ENCODE measurements around the gene PTPN18.

Gene PTPN18, protein sequence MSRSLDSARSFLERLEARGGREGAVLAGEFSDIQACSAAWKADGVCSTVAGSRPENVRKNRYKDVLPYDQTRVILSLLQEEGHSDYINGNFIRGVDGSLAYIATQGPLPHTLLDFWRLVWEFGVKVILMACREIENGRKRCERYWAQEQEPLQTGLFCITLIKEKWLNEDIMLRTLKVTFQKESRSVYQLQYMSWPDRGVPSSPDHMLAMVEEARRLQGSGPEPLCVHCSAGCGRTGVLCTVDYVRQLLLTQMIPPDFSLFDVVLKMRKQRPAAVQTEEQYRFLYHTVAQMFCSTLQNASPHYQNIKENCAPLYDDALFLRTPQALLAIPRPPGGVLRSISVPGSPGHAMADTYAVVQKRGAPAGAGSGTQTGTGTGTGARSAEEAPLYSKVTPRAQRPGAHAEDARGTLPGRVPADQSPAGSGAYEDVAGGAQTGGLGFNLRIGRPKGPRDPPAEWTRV

DNA sequence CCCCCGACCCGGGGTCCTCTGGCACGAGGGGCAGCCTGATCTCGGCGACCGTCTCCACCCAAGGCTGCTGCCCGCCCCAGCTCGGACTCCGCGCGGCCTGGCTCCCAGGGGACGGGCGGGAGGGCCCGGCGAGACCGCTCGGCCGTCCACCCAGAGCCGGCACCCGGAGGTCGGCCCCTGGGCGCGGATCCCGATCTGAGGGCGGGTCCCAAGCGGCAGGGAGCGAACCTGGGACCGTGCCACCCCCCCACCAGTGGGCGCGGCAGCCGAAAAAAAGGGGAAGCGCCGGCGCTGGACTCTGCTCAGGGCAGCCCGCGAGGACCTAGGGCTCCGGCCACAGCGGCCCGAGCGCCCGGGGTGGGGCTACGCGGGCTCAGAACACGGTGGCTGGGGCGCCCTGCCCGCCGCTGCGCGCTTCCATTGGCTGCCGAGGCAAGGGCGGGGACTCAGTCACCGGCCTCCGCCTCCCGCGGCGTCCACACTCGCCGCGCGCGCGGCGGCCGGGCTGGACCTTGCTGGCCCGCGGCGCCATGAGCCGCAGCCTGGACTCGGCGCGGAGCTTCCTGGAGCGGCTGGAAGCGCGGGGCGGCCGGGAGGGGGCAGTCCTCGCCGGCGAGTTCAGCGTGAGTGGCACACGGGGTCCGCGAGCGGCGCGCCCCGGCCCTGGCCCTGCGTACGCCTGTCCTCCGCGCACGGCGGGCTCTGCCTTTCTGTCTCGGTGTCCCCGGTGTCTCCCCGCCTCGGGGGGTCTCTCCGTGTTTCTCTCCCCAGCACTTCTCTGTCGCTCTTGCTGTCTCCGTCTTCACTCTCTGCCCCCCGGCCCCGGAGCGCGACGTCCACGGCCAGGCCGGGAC, at the start of gene PTPN18:
TSS of gene PTPN18 (plus strand) at position 479 of the 854 bp plus-strand sequence. CDS start at position 531, 52 bp downstream.
- Histone ChIP-seq H2AFZ (ENCODE audit: low read depth, low read length) (peak within 1 kb of the TSS; percentile 70), H3K79me2 (ENCODE audit: low read length) (no peaks in the 10 kb centered on the region), H4K20me1 (ENCODE audit: insufficient read depth, low read length) (no peaks in the 10 kb centered on the region), H3K9me3 (ENCODE audit: insufficient read depth, low read length) (no peaks in the 10 kb centered on the region), H3K4me1 (ENCODE audit: low read length) (peaks cover 9% of the 10 kb centered on the region), H3K9ac (ENCODE audit: low read length) (peak within 1 kb of the TSS; percentile 67), H3K27me3 (ENCODE audit: low read depth, low read length) (no peaks in the 10 kb centered on the region), H3K36me3 (replicated peaks; ENCODE audit: low read depth, low read length) (no peaks in the 10 kb centered on the region), H3K4me3 (ENCODE audit: low read length) (peak within 1 kb of the TSS; percentile 96), H3K4me2 (ENCODE audit: low read length) (peak within 1 kb of the TSS; percentile 94), H3K27ac (ENCODE audit: low read length) (no peak within 1 kb of the TSS)
- peak; percentile 22 for TF ChIP-seq CTCF (IDR thresholded peaks at IDR 0.05; ENCODE audit: low read depth, low read length)
- TF ChIP-seq EZH2phosphoT487 (IDR thresholded peaks at IDR 0.05; ENCODE audit: low read depth): no peak

GRCh38 chr2:130307850-130308249, 48.0 kb upstream of the PTPN18 start:
- Histone ChIP-seq H3K9me3 (ENCODE audit: insufficient read depth, low read length) (no peaks in the 10 kb centered on the region), H3K4me3 (ENCODE audit: low read length) (no peak overlapping the region), H3K79me2 (ENCODE audit: low read length) (no peaks in the 10 kb centered on the region), H3K4me2 (ENCODE audit: low read length) (no peak overlapping the region), H3K27ac (ENCODE audit: low read length) (no peak overlapping the region), H2AFZ (ENCODE audit: low read depth, low read length) (no peak overlapping the region), H4K20me1 (ENCODE audit: insufficient read depth, low read length) (no peaks in the 10 kb centered on the region), H3K4me1 (ENCODE audit: low read length) (no peaks in the 10 kb centered on the region), H3K9ac (ENCODE audit: low read length) (no peak overlapping the region), H3K27me3 (ENCODE audit: low read depth, low read length) (peaks cover 9% of the 10 kb centered on the region), H3K36me3 (replicated peaks; ENCODE audit: low read depth, low read length) (no peaks in the 10 kb centered on the region)
- TF ChIP-seq CTCF (IDR thresholded peaks at IDR 0.05; ENCODE audit: low read depth, low read length) (no peak), EZH2phosphoT487 (IDR thresholded peaks at IDR 0.05; ENCODE audit: low read depth) (no peak)

GRCh38 chr2:130310881-130311280, 45.0 kb upstream of the PTPN18 start:
- Histone ChIP-seq H3K4me2 (ENCODE audit: low read length) (no peak overlapping the region), H3K4me1 (ENCODE audit: low read length) (no peaks in the 10 kb centered on the region), H3K27me3 (ENCODE audit: low read depth, low read length) (peaks cover 9% of the 10 kb centered on the region), H3K9me3 (ENCODE audit: insufficient read depth, low read length) (no peaks in the 10 kb centered on the region), H2AFZ (ENCODE audit: low read depth, low read length) (no peak overlapping the region), H3K4me3 (ENCODE audit: low read length) (no peak overlapping the region), H3K36me3 (replicated peaks; ENCODE audit: low read depth, low read length) (no peaks in the 10 kb centered on the region), H4K20me1 (ENCODE audit: insufficient read depth, low read length) (no peaks in the 10 kb centered on the region), H3K27ac (ENCODE audit: low read length) (no peak overlapping the region), H3K79me2 (ENCODE audit: low read length) (no peaks in the 10 kb centered on the region), H3K9ac (ENCODE audit: low read length) (no peak overlapping the region)
- TF ChIP-seq EZH2phosphoT487 (IDR thresholded peaks at IDR 0.05; ENCODE audit: low read depth) (no peak), CTCF (IDR thresholded peaks at IDR 0.05; ENCODE audit: low read depth, low read length) (no peak)

DNA sequence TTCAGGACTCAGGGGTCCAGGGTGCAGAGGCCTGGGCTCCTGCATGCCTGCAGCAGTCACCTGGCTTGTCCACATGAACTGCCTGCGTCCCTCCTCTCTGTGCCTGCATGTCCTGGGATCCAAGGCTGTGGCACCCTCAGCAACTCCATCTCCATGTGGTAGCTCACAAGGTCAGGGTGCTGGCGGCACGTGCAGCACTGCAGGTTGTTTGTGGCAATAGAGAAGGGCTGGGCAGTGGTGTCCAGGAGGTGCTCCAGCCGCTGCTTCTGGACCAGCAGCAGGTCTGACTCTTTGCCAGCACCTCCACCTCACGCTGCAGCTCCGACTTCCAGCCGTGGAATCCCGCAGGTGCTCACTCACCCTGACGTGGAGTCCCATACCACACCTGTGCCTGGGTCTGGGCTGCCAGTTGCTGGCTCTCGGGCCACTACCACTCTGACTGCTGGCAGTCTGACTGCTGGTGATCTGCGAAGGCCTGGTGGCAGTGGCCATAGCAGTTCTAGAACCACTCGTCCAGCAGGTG, 42.0 kb upstream of the PTPN18 start:
- Histone ChIP-seq H4K20me1 (ENCODE audit: insufficient read depth, low read length) (no peaks in the 10 kb centered on the region), H3K27me3 (ENCODE audit: low read depth, low read length) (peaks cover 7% of the 10 kb centered on the region), H3K9me3 (ENCODE audit: insufficient read depth, low read length) (no peaks in the 10 kb centered on the region), H3K9ac (ENCODE audit: low read length) (no peak overlapping the region), H3K4me3 (ENCODE audit: low read length) (no peak overlapping the region), H3K4me2 (ENCODE audit: low read length) (no peak overlapping the region), H2AFZ (ENCODE audit: low read depth, low read length) (no peak overlapping the region), H3K36me3 (replicated peaks; ENCODE audit: low read depth, low read length) (no peaks in the 10 kb centered on the region), H3K4me1 (ENCODE audit: low read length) (no peaks in the 10 kb centered on the region), H3K27ac (ENCODE audit: low read length) (no peak overlapping the region), H3K79me2 (ENCODE audit: low read length) (no peaks in the 10 kb centered on the region)
- no peak for TF ChIP-seq CTCF (IDR thresholded peaks at IDR 0.05; ENCODE audit: low read depth, low read length)
- TF ChIP-seq EZH2phosphoT487 (IDR thresholded peaks at IDR 0.05; ENCODE audit: low read depth): no peak
